ENCODE results near the gene CHKA.

The CHKA gene

GRCh38 chr11:68067991-68068390 is 53.2 kb downstream of the CHKA start:
- DNase-seq: no peak

GRCh38 chr11:68066742-68067141 is 54.4 kb downstream of the CHKA start:
- DNase-seq: no peak

DNA sequence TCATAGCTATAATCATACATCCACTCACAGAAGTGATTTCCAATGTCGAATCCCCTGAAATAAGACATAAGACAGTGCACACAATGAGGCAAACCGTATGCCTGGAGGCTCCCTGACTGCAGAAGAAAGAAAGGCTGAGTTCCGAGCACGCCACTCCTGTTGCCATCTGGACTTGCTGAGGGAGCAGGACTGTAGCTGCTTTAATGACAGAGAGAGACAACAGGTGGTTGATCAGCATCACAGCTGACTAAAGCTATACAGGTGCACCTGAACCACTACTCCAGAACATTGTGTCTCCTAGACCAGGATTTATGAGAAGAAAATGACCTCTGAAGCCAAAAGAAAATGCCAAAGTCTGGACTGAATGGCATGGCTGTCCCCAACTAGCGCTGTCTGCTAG is 55.3 kb downstream of the CHKA start:
- no peak for DNase-seq

DNA sequence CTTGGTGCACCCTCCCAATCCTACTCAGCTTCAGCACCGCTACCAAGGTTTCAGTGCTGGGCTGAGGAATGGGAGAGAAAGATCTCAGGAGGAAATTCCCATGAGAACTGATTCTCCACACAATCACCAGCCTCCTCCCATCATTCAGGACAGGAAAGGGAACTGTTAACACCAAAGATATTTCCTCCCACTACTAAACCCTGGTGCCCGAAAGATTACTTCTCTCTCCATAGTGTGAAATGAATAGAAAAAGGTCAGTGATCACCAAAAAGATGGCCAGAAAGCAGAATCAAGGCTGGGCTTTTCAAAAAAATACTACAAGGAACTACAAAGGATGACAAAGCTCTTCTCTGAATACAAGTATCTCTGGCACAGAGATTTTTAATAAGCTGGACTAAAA is 56.3 kb downstream of the CHKA start:
- no peak for DNase-seq

- DNase-seq: no peak
Measured at GRCh38 chr11:68061508-68061907, 59.7 kb downstream of the CHKA start.

DNA sequence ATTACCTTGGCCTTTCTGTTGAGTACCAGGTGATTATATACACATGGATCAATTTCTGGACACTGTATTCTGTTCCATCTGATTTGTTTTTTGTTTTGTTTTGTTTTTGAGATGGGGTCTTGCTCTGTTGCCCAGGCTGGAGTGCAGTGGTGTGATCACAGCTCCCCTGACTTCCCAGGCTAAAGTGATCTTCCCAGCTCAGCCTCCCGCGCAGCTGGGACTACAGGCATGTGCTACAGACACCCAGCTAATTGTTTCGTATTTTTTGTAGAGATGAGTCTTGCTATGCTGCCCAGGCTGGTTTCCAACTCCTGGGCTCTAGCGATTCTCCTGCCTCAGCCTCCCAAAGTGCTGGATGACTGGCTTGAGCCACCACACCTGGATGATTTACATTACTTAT is 63.4 kb downstream of the CHKA start:
- no peak for DNase-seq

DNA sequence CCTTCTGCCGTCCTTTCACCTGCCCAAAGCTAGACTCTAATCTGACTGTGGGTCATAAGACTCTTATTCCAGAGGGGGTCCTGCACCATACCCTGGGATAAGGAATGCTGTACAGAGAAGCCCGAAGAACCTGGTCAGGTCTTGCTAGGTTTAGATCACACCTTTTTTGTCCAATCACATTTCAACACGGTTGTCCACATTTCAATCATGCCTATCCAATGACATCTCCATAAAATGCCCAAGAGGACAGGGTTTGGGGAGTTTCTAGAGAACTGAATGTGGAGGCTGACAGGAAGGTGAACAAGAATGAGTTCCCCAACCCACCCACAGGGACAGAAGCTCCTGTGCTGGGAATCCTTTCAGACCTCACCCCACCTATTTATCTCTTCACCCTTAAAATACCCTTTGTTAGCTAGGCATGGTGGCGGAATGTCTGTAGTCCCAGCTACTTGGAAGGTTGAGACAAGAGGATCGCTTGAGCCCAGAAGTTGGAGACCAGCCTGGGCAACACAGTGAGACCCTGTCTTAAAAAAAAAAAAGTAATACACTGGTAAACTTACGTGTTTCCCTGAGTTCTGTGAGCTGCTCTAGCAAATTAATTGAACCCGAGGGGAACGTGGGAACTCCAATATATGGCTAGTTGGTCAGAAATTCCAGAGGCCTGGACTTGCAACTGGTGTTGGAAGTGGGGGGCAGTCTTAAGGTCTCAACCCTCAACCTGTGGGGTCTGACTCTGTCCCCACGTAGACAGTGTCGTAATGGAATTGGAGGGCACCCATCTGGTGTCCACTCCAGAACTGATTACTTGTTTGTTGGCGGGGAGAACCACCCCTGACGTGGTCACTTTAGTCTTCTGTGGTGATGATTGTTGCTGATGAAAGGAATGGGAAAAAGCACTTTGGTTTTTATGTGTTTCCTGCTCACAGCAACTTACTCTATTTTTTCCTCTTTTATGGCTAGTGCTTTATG is 64.6 kb downstream of the CHKA start:
- DNase-seq: no peak

GRCh38 chr11:68053981-68054812 is 67.0 kb downstream of the CHKA start:
- DNase-seq: peak; percentile 49

DNA sequence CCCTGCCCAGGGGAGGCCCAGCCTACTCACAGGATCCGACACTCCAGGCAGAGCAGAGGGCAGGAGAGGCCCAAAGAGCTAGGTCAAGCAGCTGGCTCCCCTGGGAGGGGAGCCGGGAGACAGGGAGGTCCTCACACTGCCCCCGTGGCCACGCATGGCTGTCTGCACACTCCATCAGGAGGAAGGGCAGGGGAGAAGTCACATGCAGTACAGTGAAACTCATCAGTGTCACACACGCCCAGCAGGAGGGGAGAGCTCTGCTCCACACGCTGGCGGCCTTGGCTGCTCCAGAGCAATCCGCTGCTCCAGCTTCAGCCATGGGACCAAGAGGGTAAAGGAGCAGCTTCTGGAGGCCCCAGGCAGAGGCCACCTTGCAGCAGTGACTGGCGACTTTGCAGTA is 68.1 kb downstream of the CHKA start:
- DNase-seq: peak; percentile 48

DNA sequence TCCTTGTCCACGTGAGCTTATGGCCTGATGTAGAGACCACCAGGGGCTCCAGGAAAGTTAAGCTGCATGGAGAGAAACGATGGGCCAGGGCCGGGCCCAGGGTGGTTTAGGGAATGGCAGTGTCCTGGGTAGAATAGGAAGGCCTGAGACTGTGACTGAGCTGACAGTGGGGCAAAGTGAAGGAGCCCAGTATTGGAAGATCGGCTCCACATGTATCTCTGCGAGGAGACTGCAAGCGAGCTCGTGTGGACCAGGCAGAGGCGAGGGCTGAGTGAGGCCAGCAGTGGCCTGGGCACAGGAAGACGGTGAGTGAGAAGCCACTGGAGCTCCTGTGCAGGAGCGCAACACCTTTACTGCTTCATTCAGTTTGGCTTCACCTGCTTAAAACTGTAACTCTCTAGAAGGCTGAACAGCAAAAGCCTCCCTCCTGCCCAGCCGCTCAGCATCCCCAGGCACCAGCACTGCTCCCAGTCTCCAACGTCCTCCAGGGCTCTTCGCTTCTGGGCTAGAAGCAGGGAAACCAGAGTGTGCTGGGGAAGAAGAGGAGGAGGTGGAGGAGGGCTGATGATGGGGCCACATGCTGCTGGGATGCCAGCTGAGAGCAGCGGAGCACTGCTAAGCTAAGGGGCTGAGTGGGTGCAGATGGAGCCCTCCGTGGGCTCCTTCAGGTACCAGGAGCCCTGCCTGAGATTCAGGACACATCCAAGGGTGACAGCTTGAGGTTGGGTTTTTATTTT is 68.9 kb downstream of the CHKA start:
- no peak for DNase-seq

DNA sequence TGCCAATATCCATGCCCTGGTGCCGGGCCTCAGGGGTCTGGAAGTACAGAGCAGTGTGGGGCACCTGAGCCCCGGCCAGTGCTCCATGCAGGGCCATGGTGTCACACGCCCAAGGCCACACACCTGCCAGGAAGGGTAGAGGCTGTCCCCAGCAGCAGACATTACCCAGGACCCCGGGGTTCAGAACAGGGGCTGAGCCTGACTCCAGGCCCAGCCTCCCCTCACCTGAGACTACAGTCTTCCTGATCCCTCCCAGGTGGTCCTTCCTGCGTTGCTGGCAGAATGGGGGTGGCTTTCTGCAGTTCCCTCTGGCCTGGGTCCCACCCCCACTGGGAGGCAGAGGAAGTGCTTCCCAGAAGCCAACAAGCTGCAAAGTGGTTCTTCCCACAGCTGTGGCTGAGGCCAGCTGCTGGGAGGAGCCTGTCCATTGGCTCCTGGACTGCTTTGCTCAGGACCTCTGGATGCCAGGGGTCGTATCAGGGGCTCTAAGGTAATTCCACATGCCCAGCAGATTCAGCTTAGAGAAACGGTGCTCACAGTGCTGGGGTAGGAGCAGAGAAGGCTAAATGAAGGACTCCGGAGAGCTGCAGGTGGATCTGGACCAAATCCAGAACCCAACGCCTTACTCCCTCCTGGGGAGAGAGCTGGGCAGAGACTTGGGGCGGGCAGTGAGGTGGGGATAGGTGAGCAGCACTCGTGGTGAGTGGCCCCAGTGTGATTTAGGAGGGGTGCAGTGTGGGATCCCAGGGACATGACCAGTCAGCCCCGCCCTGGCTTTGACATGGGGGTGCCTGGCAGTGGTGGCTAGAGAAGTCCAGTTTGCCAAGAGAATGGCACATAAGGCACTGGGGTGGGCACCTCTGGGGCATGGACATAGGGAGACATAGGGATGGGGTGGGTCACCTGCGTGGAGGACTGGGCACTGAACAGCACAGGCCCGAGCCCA is 69.7 kb downstream of the CHKA start:
- DNase-seq: peak; percentile 48

GRCh38 chr11:68050371-68050841 is 70.8 kb downstream of the CHKA start:
- DNase-seq: no peak

DNA sequence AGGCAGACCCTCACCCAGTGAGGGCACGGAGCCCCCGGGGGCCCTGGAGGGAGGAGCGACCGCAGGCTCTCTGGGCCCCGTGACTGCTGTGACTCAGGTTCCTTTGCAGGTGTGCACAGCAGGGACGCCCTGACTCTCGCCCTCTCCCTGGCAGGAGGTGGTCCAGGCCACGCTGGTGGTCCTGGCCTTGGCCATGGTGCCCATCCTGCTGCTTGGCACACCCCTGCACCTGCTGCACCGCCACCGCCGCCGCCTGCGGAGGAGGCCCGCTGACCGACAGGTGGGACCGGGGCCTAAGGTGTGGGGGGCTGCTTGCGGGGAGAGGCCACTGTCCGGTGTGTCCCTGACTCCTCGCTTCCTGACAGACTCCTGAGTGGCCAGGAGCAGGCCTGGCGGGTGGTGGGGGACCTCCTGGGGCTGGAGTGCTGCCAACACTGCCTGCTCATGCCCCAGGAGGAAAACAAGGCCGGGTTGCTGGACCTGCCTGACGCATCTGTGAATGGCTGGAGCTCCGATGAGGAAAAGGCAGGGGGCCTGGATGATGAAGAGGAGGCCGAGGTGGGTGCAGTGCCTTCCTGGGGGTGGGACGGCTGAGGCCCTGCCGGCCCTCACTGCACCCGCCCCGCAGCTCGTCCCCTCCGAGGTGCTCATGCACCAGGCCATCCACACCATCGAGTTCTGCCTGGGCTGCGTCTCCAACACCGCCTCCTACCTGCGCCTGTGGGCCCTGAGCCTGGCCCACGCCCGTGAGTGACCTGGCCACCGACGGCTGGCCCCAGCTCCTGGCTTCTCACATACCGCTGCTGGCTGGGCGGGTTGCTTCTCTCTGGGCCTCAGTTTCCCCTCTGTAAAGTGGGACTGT is 71.4 kb downstream of the CHKA start:
- DNase-seq: no peak

DNA sequence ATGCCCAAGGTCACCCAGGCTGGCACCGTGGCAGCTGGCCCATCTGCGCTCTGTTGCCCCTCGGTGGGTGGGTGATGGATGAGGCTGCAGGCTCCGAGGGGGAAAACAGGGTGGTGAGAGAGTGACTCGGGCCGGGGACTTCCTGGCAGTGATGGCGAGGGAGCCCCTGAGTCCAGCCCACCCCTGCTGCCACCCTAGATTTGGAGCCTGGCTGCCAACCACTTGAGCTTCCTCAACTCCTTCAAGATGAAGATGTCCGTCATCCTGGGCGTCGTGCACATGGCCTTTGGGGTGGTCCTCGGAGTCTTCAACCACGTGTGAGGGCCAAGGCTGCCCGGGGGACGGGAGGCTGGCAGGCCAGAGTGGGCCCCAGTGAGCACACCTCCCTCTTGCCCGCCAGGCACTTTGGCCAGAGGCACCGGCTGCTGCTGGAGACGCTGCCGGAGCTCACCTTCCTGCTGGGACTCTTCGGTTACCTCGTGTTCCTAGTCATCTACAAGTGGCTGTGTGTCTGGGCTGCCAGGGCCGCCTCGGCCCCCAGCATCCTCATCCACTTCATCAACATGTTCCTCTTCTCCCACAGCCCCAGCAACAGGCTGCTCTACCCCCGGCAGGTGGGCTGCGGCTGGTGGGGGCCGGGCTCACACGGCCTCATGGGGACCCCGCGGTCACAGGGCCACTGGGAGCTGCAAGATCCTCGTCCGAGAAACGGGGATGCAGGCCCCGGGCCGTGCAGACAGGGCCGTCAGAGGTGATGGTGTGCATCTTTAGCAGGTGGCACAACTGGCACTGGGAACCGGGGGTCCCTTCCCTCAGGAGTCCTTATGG is 72.3 kb downstream of the CHKA start:
- no peak for DNase-seq

DNA sequence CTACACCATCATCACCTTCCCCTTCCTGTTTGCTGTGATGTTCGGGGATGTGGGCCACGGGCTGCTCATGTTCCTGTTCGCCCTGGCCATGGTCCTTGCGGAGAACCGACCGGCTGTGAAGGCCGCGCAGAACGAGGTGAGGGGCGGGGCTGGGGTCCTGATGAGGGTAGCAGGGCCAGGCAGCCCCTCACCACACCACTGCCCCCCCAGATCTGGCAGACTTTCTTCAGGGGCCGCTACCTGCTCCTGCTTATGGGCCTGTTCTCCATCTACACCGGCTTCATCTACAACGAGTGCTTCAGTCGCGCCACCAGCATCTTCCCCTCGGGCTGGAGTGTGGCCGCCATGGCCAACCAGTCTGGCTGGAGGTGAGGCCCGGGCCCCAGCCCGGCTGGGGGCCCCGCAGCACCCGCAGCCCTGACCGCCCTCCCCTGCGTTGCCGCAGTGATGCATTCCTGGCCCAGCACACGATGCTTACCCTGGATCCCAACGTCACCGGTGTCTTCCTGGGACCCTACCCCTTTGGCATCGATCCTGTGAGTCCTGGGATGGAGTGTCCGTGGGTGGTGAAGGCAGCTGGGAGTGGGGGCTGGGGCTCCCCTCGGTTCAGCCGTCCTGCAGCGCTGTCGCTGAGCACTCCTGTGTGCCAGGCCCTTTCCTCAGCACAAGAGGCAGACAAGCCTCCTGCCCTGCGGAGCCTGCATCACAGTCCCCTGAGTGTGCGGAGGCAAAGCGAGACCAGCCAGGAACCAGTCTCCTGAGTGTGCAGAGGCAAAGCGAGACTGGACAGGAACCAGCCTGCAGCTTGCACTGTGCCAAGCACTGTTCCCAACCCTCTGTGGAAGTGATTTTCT is 73.5 kb downstream of the CHKA start:
- DNase-seq: no peak

DNA sequence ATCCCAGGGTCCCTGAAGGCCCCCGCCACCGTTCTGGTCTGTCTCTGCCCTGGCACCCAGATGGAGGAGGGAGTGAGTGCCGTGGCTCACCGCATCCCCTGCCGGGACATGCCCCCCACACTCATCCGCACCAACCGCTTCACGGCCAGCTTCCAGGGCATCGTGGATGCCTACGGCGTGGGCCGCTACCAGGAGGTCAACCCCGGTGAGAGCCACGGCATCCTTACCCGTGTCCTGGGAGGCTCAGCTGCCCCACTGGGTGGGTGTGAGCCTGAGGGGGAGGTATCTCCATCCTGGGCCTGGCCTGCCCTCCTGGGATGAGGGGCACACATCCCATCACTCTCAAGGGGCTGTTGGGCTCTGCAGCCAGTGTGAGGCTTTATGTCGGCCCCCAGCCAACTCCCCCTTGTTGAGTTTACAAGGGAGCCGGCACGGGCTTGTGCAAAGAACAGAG is 76.3 kb downstream of the CHKA start:
- DNase-seq: no peak

DNA sequence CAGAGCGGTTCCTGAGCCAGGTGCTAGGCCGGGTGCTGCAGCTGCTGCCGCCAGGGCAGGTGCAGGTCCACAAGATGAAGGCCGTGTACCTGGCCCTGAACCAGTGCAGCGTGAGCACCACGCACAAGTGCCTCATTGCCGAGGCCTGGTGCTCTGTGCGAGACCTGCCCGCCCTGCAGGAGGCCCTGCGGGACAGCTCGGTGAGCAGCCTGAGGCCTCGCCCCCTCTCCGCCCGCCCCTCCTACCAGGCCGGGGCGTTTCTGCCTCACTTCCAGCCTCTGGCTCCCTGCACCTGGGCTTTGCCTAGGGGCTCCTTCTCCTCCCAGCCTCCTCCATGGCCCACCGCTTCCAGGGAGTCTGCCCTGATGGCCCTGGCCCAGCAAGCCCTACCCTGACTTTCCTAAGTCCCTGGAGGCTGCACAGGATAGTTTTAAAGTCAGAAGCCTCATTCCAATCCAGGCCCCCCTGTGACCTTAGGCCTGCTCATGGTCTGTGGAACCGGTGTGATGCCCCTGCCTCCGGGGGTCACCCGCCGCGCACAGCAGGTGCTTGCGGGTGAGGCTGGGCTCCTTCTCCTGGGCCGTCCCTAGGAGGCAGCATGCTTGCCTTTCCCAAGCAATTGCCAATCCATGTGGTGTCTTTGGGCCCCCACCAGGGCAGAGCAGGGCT is 76.9 kb downstream of the CHKA start:
- no peak for DNase-seq
